Left lung (tissue), 10 donors: ENCODE data around the gene MC3R. TPM values are rescaled to one million over a fixed set of nuclear protein-coding genes. Genes with fewer than 3 reads are reported as not detected.

Experiments
- ATAC-seq: fragments of 200-7000 bp; cut with Tn5 transposase; one replicate; pipeline ENCODE4 v1.9.1; 2020; ENCODE audit warnings: moderate library complexity
- DNase-seq, 4 donors: peaks; one replicate each; pipeline ENCODE4 v3.0.0-alpha.2; 2013 to 2020
- H3K27ac ChIP-seq, 2 donors: fragments of 200-600 bp; sonication (generic) in 1 of 2; one replicate each; pipeline versions ENCODE4 v1.5.0 to v1.8.0; 2020 to 2021
- H3K27me3 ChIP-seq, 2 donors: fragments of 200-600 bp; sonication (generic) in 1 of 2; one replicate each; pipeline versions ENCODE4 v1.5.0 to v1.8.0; 2020 to 2021
- H3K36me3 ChIP-seq, 2 donors: fragments of 200-600 bp; sonication (generic) in 1 of 2; one replicate each; pipeline versions ENCODE4 v1.5.0 to v1.8.0; 2020 to 2021
- H3K4me1 ChIP-seq, 2 donors: fragments of 200-600 bp; one replicate each; pipeline ENCODE4 v1.8.0; 2021
- H3K4me3 ChIP-seq, 2 donors: fragments of 200-600 bp; sonication (generic) in 1 of 2; one replicate each; pipeline versions ENCODE4 v1.5.0 to v1.8.0; 2020 to 2021; ENCODE audit warnings: mild to moderate bottlenecking in 1 of 2
- H3K9me3 ChIP-seq, 2 donors: fragments of 200-600 bp; sonication (generic) in 1 of 2; one replicate each; pipeline versions ENCODE4 v1.5.0 to v1.8.0; 2020 to 2021
- intact Hi-C, 2 donors: fragments of 100-400 bp; cut with DNase I; formaldehyde crosslinking; loops; one replicate each; pipeline versions ENCODE4 v1.11.2 to v1.14.2; 2022
- polyA plus RNA-seq, 6 donors: library from polyadenylated mRNA; unstranded; fragments of 120-200 nt; gene quantifications; one replicate each; pipeline ENCODE4 v1.2.1, GENCODE V29; 2013; ENCODE audit not compliant: insufficient read length in 6 of 6
- total RNA-seq, 2 donors: library from RNA; stranded (reverse); fragmentation: NEBNext Ultra II Directional; extraction: Animal tissue kit (Norgen Biotek cat#: 25700); gene quantifications; one replicate each; pipeline ENCODE4 v1.2.1, GENCODE V29; 2021
- TF ChIP-seq, protein P1 (sequence below), 2 donors: fragments of 200-600 bp; sonication (generic) in 1 of 2; IDR thresholded peaks; one replicate each; pipeline versions ENCODE4 v1.5.0 to v1.8.0; 2021; ENCODE audit warnings: antibody characterized with exemption in 2 of 2
- donor health status: DM: no; HTN: yes; CAD: no.
- donor health status: DM: no; HTN: no; CAD: no.

The MC3R gene
- total and polyA plus RNA-seq, 8 donors, result not detected

DNA sequence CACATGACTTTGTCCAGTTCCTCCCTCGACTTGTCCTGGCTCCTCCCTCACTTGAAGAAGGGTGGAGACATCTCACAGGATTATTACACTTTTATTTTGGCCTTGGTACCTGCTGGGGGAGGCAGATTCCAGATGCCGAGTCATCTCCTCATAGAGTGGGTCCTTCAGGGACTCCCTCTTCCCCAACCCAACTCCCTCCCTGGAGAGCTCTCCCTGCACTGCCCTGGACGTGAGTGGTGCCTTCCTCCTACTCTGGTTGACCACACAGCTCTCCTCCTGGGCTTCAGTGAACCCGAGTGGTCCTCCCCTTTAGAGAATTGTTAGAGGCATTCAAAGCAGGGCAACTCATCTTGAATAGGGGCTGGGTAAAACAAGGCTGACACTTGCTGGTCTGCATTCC lies 40.9 kb upstream of the MC3R start:
- TF ChIP-seq, protein P1, sequence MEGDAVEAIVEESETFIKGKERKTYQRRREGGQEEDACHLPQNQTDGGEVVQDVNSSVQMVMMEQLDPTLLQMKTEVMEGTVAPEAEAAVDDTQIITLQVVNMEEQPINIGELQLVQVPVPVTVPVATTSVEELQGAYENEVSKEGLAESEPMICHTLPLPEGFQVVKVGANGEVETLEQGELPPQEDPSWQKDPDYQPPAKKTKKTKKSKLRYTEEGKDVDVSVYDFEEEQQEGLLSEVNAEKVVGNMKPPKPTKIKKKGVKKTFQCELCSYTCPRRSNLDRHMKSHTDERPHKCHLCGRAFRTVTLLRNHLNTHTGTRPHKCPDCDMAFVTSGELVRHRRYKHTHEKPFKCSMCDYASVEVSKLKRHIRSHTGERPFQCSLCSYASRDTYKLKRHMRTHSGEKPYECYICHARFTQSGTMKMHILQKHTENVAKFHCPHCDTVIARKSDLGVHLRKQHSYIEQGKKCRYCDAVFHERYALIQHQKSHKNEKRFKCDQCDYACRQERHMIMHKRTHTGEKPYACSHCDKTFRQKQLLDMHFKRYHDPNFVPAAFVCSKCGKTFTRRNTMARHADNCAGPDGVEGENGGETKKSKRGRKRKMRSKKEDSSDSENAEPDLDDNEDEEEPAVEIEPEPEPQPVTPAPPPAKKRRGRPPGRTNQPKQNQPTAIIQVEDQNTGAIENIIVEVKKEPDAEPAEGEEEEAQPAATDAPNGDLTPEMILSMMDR (IDR thresholded peaks at IDR 0.05), result no peak
- intact Hi-C loops, result no loop called here
- Histone ChIP-seq H3K4me1 (no peaks in the 10 kb centered on the region), H3K36me3 (no peaks in the 10 kb centered on the region), H3K27me3 (no peaks in the 10 kb centered on the region), H3K9me3 (no peaks in the 10 kb centered on the region), H3K4me3 (no peak overlapping the region), H3K27ac (no peak overlapping the region)
- ATAC-seq (no peak), DNase-seq (no peak)

DNA sequence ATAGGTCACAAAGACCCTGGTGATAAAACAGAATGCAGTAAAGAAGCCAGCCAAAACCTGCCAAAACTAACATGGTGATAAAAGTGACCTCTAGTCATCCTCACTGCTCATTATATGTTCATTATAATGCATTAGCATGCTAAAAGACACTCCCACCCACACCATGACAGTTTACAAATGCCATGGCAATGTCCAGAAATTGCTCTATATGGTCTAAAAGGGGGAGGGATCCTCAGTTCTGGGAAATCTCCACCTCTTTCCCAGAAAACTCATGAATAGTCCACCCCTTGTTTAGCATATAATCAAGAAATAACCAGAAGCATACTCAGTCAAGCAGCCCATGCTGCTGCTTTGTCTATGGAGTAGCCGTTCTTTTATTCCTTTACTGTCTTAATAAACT lies 40.4 kb upstream of the MC3R start:
- H3K4me1 ChIP-seq, result no peaks in the 10 kb centered on the region

DNA sequence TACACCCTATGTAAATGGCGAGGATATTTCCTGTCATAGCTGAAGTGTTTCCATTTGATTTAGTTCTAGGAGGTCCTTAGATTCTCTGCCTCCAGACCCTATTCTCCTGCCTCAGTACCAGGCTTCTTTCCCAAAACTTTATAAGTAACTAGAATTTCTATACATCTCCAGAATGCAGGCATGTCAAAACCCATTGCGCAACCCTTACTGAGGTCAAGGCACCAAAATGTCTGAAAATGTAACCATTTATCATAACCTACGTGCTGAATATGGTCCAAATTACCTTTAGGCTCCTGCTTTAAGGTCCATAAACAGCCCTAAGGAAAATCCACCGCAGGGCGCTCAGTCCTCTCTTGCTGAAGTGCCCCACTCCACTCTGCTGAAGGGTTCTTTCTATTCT lies 37.5 kb upstream of the MC3R start:
- Histone ChIP-seq H3K4me3 (no peak overlapping the region), H3K36me3 (no peaks in the 10 kb centered on the region), H3K27me3 (peaks cover 0 to 3% of the 10 kb centered on the region in 2 donors), H3K4me1 (no peaks in the 10 kb centered on the region), H3K27ac (no peak overlapping the region), H3K9me3 (no peaks in the 10 kb centered on the region)
- peak in 1 of 4 donors; percentile 9 for DNase-seq
- ATAC-seq, result no peak
- intact Hi-C loops, result no loop called here
- TF ChIP-seq, protein P1 (IDR thresholded peaks at IDR 0.05), result no peak

More for the DNA sequence above, 40.4 kb upstream of the MC3R start:
- Histone ChIP-seq H3K4me3 (no peak overlapping the region), H3K27ac (no peak overlapping the region), H3K9me3 (no peaks in the 10 kb centered on the region), H3K36me3 (no peaks in the 10 kb centered on the region), H3K27me3 (no peaks in the 10 kb centered on the region)
- intact Hi-C loops, result no loop called here
- DNase-seq (no peak), ATAC-seq (no peak)
- TF ChIP-seq, protein P1 (IDR thresholded peaks at IDR 0.05), result no peak

DNA sequence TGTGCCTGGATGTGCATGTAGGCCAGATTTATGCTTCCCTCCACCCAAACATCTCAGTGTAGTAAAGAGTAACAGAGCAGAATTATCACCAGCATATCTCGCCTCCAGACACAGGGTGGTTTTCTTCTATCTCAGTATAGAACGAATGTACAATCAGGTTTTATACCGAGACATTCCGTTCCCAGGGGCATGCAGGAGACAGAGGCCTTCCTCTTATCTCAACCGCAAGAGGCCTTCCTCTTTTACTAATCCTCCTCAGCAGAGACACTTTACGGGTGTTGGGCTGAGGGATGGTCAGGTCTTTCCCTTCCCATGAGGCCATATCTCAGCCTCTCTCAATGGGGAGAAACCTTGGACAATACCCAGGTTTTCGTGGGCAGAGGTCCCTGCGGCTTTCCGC lies 36.4 kb upstream of the MC3R start:
- Histone ChIP-seq H3K4me1 (no peaks in the 10 kb centered on the region), H3K27ac (no peak overlapping the region), H3K27me3 (peaks cover 0 to 12% of the 10 kb centered on the region in 2 donors), H3K4me3 (no peak overlapping the region), H3K36me3 (no peaks in the 10 kb centered on the region), H3K9me3 (no peaks in the 10 kb centered on the region)
- TF ChIP-seq, protein P1 (IDR thresholded peaks at IDR 0.05), result no peak
- no peak for ATAC-seq
- DNase-seq, result no peak
- intact Hi-C loops, result no loop called here

DNA sequence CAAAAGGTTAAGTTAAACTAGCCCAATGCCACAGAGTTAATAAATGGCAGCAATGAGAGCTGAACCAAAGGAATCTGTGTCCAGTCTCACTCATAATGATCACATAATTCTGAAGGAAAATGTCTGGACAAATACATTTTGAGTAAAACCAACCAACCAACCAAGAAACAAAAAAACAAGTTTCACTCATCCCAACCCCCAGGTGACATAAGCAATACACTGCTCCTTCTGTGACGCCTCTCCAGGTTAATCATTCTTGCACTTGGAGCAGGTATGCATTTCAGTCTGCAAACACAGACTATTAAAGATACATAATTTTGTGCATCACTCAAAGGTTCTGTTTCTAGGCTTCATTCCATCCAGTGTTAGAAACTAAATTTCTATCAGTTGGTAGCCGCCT lies 35.2 kb upstream of the MC3R start:
- Histone ChIP-seq H3K27ac (no peak overlapping the region), H3K4me3 (no peak overlapping the region), H3K4me1 (no peaks in the 10 kb centered on the region), H3K36me3 (no peaks in the 10 kb centered on the region), H3K27me3 (peaks cover 0 to 12% of the 10 kb centered on the region in 2 donors), H3K9me3 (no peaks in the 10 kb centered on the region)
- intact Hi-C loops, result no loop called here
- DNase-seq (peak in 1 of 4 donors; percentile 44), ATAC-seq (no peak)
- TF ChIP-seq, protein P1 (IDR thresholded peaks at IDR 0.05), result no peak
